ENCODE data around the gene PRKN. TPM values are rescaled to one million over a fixed set of nuclear protein-coding genes. Genes with fewer than 3 reads are reported as not detected.

PRKN gene
- polyA plus RNA-seq, 3 donors: 0.41 to 16.8 (median 2.1) TPM

- 93 to 96% (median 93%) methylated on average over 2 of the region's 2 CpGs for WGBS, 3 donors
- no peak overlapping the region for H3K27ac ChIP-seq (ENCODE audit: low read depth, low read length)
These were observed 618.0 kb downstream of the PRKN start for GRCh38 chr6:162109480-162110050.

- WGBS, 3 donors: 77 to 86% (median 85%) methylated on average over 3 of the region's 3 CpGs
These were observed 619.5 kb downstream of the PRKN start for GRCh38 chr6:162108041-162108440.

GRCh38 chr6:162100096-162100495, 627.5 kb downstream of the PRKN start:
- WGBS, 3 donors: 88 to 91% (median 91%) methylated on average over 5 of the region's 5 CpGs
- no peak overlapping the region for H3K27ac ChIP-seq (ENCODE audit: low read depth, low read length)

More at GRCh38 chr6:162108041-162108440, 619.5 kb downstream of the PRKN start:
- no peak overlapping the region for H3K27ac ChIP-seq (ENCODE audit: low read depth, low read length)

DNA sequence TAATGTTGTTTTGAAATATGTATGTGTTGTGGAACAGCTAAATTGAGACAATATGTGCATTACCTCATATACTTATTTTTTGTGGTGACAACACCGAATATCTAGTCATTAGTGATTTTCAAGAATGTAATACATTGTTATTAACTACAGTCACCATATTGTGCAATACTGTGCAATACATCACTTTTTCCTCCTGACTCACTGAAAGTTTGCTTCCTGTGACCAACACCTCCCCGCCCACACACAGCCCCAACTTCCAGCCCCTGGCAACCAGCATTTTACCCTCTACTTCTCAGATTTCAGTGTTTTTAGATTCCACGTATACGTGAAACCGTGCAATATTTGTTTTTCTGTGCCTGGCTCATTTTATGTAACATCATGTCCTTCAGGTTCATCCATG, 627.9 kb downstream of the PRKN start:
- 58 to 84% (median 67%) methylated on average over 5 of the region's 5 CpGs for WGBS, 3 donors
- H3K27ac ChIP-seq (ENCODE audit: low read depth, low read length): no peak overlapping the region

GRCh38 chr6:162092816-162093502, 634.6 kb downstream of the PRKN start:
- no peak overlapping the region for H3K27ac ChIP-seq (ENCODE audit: low read depth, low read length)
- 63 to 88% (median 88%) methylated on average over 11 of the region's 11 CpGs for WGBS, 3 donors

- 67 to 88% (median 70%) methylated on average over 2 of the region's 2 CpGs for WGBS, 3 donors
- H3K27ac ChIP-seq (ENCODE audit: low read depth, low read length): no peak overlapping the region
These were observed 636.8 kb downstream of the PRKN start for GRCh38 chr6:162090734-162091133.

GRCh38 chr6:162088091-162088490, 639.5 kb downstream of the PRKN start:
- WGBS, 3 donors: 86 to 94% (median 94%) methylated on average over 2 of the region's 2 CpGs
- H3K27ac ChIP-seq (ENCODE audit: low read depth, low read length): no peak overlapping the region

GRCh38 chr6:162085561-162085960, 642.0 kb downstream of the PRKN start:
- WGBS, 3 donors: 89 to 96% (median 92%) methylated on average over 1 of the region's 1 CpG
- no peak overlapping the region for H3K27ac ChIP-seq (ENCODE audit: low read depth, low read length)

DNA sequence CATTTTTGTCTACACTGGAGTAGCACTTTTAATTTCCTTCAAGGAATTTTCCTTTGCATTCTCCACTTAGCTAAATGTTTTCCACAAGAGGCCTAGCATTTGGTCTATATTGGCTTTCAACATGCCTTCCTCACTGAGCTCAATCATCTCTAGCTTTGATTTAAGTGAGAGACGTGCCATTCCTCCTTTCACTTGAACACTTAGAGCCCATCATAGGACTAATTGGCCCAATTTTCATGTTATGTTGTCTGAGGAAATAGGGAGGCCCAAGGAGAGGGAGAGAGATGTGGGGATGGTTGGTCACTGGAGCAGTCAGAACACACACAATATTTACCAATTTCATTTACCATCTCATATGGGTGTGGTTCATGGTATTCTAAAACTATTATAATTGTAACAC, 645.0 kb downstream of the PRKN start:
- H3K27ac ChIP-seq (ENCODE audit: low read depth, low read length): no peak overlapping the region
- WGBS, 3 donors: 86 to 97% (median 94%) methylated on average over 1 of the region's 1 CpG

DNA sequence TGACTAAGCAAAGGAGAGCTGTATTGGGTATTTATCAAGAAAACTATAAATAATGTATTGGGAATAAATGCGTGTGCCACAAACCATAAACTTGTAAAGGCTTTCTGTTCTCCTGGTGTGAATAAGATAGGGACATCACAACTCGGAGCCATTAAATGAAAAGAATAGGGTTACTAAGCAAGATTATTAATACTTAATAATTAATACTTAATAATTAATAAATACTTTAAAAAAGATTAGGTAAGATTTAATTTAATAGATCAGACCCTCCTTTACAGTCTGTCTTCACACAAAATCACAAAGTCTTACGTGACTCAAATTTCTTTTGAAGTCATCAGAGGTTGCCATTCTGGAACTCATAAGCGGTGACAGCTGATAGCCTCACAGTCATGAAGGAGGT, 648.9 kb downstream of the PRKN start:
- H3K27ac ChIP-seq (ENCODE audit: low read depth, low read length): no peak overlapping the region
- WGBS, 3 donors: 70 to 75% (median 70%) methylated on average over 4 of the region's 4 CpGs

DNA sequence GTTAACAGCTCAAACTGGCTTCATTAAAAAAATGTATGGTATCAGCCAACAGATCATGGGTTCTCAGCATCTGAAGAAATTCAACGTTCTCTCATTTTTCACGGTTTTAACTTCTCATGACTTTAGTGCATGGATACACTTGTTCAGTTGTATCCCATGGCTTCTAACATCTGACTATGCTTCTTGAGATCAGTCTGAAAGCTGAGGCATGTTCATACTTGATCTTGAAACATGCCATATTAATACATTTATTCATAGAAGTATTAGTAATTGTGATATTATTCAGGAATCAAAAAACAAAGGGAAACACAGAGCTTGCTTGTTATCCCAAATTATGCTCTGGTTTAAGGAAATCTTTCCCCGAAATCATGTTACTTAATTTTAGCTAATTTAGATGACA, 649.4 kb downstream of the PRKN start:
- 57 to 82% (median 60%) methylated on average over 3 of the region's 3 CpGs for WGBS, 3 donors
- no peak overlapping the region for H3K27ac ChIP-seq (ENCODE audit: low read depth, low read length)

- 77 to 87% (median 79%) methylated on average over 4 of the region's 4 CpGs for WGBS, 3 donors
- H3K27ac ChIP-seq (ENCODE audit: low read depth, low read length): no peak overlapping the region
These were observed 650.8 kb downstream of the PRKN start for GRCh38 chr6:162076816-162077215.

- WGBS, 3 donors: 89 to 93% (median 91%) methylated on average over 10 of the region's 10 CpGs
- no peak overlapping the region for H3K27ac ChIP-seq (ENCODE audit: low read depth, low read length)
These were observed 652.8 kb downstream of the PRKN start for GRCh38 chr6:162074641-162075275.

DNA sequence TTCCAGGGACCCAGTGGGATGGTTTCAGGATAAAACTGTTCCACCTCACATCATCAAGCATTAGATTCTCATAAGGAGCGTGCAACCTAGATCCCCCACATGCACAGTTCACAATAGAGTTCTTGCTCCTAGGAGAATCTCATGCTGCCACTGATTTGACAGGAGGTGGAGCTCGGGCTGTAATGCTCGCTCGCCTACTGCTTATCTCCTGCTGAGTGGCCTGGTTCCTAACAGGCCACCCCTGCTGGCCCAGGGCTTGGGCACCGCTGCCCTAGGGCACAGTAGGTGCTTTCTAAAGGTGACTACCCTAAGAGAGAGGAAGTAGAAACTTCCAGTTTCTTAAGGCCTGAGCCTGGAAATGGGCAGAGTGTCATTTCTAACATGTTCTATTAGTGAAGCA, 656.9 kb downstream of the PRKN start:
- 79 to 92% (median 89%) methylated on average over 5 of the region's 5 CpGs for WGBS, 3 donors
- no peak overlapping the region for H3K27ac ChIP-seq (ENCODE audit: low read depth, low read length)

DNA sequence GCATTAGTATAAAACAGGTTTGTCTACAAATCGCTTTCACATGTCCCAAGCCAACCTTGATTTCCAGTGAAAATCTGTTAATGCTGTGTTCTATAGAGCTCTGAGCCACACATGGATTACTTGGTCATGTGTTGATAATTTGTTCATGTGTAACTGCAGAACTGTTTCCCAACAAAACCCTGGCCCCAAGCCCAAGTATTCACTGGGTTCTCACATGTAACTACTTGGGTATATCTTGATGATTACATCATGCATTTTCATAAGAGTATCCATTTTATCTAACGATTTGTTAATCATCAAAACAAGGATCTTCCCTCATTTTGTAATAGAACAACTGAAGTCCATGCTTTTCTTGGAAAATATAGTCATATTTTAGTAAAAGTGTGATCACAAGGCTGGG, 657.6 kb downstream of the PRKN start:
- 88 to 99% (median 92%) methylated on average over 2 of the region's 2 CpGs for WGBS, 3 donors
- H3K27ac ChIP-seq (ENCODE audit: low read depth, low read length): no peak overlapping the region

DNA sequence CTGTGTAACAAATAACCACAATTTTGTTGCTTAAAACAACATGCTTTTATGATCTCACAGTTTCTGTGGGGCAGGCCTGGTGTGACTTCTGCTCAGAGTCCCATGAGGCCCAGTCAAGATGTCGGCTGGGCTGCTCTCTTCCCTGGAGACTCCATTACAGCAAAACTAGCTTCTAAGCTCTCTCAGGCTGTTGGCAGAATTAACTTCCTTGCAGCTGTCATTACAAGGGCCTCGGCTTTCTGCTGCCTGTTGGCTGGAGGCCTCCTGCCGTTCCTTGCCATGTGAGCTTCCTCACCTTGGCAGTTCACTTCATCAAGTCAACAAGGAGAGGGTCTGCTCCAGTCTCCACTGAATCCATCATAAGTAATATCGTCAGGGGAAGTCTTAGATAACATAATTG, 659.2 kb downstream of the PRKN start:
- WGBS, 3 donors: 54 to 84% (median 56%) methylated on average over 4 of the region's 4 CpGs
- H3K27ac ChIP-seq (ENCODE audit: low read depth, low read length): no peak overlapping the region

GRCh38 chr6:162063666-162064065, 663.9 kb downstream of the PRKN start:
- no peak overlapping the region for H3K27ac ChIP-seq (ENCODE audit: low read depth, low read length)
- 91 to 97% (median 94%) methylated on average over 9 of the region's 9 CpGs for WGBS, 3 donors

DNA sequence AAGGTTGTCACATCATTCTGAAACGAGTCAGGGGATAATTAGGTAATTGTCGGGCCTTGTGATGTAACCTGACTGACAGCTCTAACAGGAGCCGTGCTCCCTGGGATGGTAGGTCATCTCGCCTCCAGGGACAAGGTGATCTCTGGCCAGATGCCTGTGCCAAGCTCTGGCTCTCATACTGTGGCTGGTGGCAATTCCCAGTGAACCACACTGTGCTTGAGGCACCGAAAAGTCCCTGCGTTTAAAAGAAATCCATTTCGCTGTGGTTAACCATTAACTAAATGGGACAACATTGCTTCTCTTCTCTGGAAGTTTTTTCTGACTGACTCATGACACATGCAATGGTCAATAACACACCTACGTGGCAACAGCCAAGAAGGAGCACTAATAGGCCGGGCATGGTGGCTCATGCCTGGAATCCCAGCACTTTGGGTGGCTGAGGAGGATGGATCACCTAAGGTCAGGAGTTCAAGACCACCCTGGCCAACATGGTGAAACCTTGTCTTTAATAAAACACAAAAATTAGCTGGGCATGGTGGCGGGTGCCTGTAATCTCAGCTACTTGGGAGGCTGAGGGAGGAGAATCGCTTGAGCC, 669.2 kb downstream of the PRKN start:
- no peak overlapping the region for H3K27ac ChIP-seq (ENCODE audit: low read depth, low read length)
- 37 to 88% (median 86%) methylated on average over 11 of the region's 11 CpGs for whole genome bisulfite sequencing, 3 donors

GRCh38 chr6:162056745-162057144, 670.8 kb downstream of the PRKN start:
- 45 to 55% (median 45%) methylated on average over 8 of the region's 8 CpGs for WGBS, 3 donors
- no peak overlapping the region for H3K27ac ChIP-seq (ENCODE audit: low read depth, low read length)

All from adipose tissue (tissue), 3 donors.